GM12878 (cell line): Measurements from ENCODE around the gene BTBD9. TPM values are rescaled to one million over a fixed set of nuclear protein-coding genes. Genes with fewer than 3 reads are reported as not detected.

Experiments used
- ATAC-seq: fragments of 200-7000 bp; cut with Tn5 transposase; 3 replicates; pipeline ENCODE4 v1.9.1; 2020; ENCODE audit warnings: mild to moderate bottlenecking, moderate library complexity
- BruUV-seq: library from RNA; stranded (reverse); fragments of 400-500 nt; replicated peaks from 2 replicates; lab custom pipeline; 2021; lab: Mats Ljungman, UMichigan
- CTCF ChIA-PET: fragments of 300-600 bp; sonication (Branson Sonifier 250); formaldehyde crosslinking; extraction: SDS; loops from one replicate; lab custom pipeline; 2021; ENCODE audit warnings: inconsistent platforms; lab: Yijun Ruan, JAX
- POLR2A ChIA-PET: fragments of 350-600 bp; formaldehyde crosslinking; extraction: SDS; loops from one replicate; lab custom pipeline; 2021; ENCODE audit warnings: inconsistent platforms; lab: Charles Lee
- RAD21 ChIA-PET: fragments of 300-600 bp; sonication (Branson Sonifier 250); formaldehyde crosslinking; loops from one replicate; lab custom pipeline; 2023; ENCODE audit warnings: antibody characterized with exemption; ENCODE audit not compliant: unreplicated experiment; lab: Charles Lee
- SMC1A ChIA-PET: fragments of 300-600 bp; sonication (Branson Sonifier 250); formaldehyde crosslinking; loops from one replicate; lab custom pipeline; 2023; ENCODE audit not compliant: unreplicated experiment, uncharacterized antibody; lab: Charles Lee
- DNase-seq: peaks from one replicate; pipeline ENCODE4 v3.0.0-alpha.2; 2011; ENCODE audit warnings: low read depth, low spot score
- FAIRE-seq: peaks from 3 replicates; lab custom pipeline; 2011; peaks lifted over from hg19 to GRCh38; lab: Jason Lieb, UNC
- H2AFZ ChIP-seq: 2 replicates; pipeline ENCODE4 v1.6.0; 2011; ENCODE audit warnings: low read depth, low read length, control low read depth; ENCODE audit not compliant: control insufficient read depth
- H3K27ac ChIP-seq: 2 replicates; pipeline ENCODE4 v1.5.1; 2011; ENCODE audit warnings: control low read depth; ENCODE audit not compliant: control insufficient read depth, insufficient read depth
- H3K27me3 ChIP-seq, 2 experiments: replicated peaks in 1 of 2; 2 replicates each; pipeline versions ENCODE4 v1.6.0 to v1.6.1; 2011; ENCODE audit warnings: low read length in 1 of 2; ENCODE audit not compliant: control insufficient read depth in 2 of 2, insufficient read depth in 2 of 2
- H3K36me3 ChIP-seq, 2 experiments: 2 replicates each; pipeline ENCODE4 v1.5.1; 2011; ENCODE audit warnings: low read length in 1 of 2; ENCODE audit not compliant: control insufficient read depth in 2 of 2, insufficient read depth in 2 of 2
- H3K4me1 ChIP-seq: 2 replicates; pipeline ENCODE4 v1.6.1; 2011; ENCODE audit warnings: mild to moderate bottlenecking, low read length, moderate library complexity, mixed read lengths; ENCODE audit not compliant: control insufficient read depth, insufficient read depth
- H3K4me2 ChIP-seq: 2 replicates; pipeline ENCODE4 v1.6.0; 2011; ENCODE audit warnings: control low read depth; ENCODE audit not compliant: control insufficient read depth, insufficient read depth
- H3K4me3 ChIP-seq: fragments of 200-600 bp; sonication (generic); 2 replicates; pipeline ENCODE4 v1.5.1; 2016
- H3K79me2 ChIP-seq: 2 replicates; pipeline ENCODE4 v1.6.0; 2011; ENCODE audit warnings: low read length; ENCODE audit not compliant: control insufficient read depth, insufficient read depth
- H3K9ac ChIP-seq: 2 replicates; pipeline ENCODE4 v1.8.0; 2011; ENCODE audit warnings: low read length, control low read depth, mixed read lengths; ENCODE audit not compliant: control insufficient read depth, insufficient read depth
- H3K9me3 ChIP-seq: replicated peaks from 3 replicates; pipeline ENCODE4 v1.5.1; 2011; ENCODE audit warnings: mild to moderate bottlenecking, low read length; ENCODE audit not compliant: control insufficient read depth, insufficient read depth
- H4K20me1 ChIP-seq: 2 replicates; pipeline ENCODE4 v1.6.0; 2011; ENCODE audit not compliant: control insufficient read depth, insufficient read depth
- BMI1 ChIP-seq: fragments of 450-650 bp; IDR thresholded peaks from 2 replicates; pipeline ENCODE4 v1.6.1; 2016; ENCODE audit warnings: mild to moderate bottlenecking, moderate library complexity, borderline replicate concordance
- EED ChIP-seq: sonication (generic); IDR thresholded peaks from 2 replicates; pipeline ENCODE4 v1.6.1; 2016; ENCODE audit warnings: antibody characterized with exemption, low read depth
- ELK1 ChIP-seq: IDR thresholded peaks from 2 replicates; pipeline ENCODE4 v1.6.1; 2012; ENCODE audit warnings: low read depth, low read length, improper control_type of control experiment
- ETV6 ChIP-seq, 2 experiments: fragments of 450-650 bp in 1 of 2; IDR thresholded peaks in 1 of 2; conservative IDR thresholded peaks in 1 of 2; 2 replicates each; pipeline ENCODE4 v1.6.1; 2014; ENCODE audit warnings: antibody characterized with exemption in 1 of 2, borderline replicate concordance in 1 of 2, low read depth in 1 of 2, mild to moderate bottlenecking in 1 of 2, moderate library complexity in 1 of 2
- FOXK2 ChIP-seq: fragments of 450-650 bp; IDR thresholded peaks from 2 replicates; pipeline ENCODE4 v1.6.1; 2017; ENCODE audit warnings: mild to moderate bottlenecking, moderate library complexity
- MAX ChIP-seq: IDR thresholded peaks from 2 replicates; pipeline ENCODE4 v1.6.1; 2012; ENCODE audit warnings: low read depth, low read length, improper control_type of control experiment
- MYB ChIP-seq: fragments of 150-350 bp; IDR thresholded peaks from 2 replicates; pipeline ENCODE4 v1.6.1; 2014; ENCODE audit warnings: mild to moderate bottlenecking, low read depth, low read length, borderline replicate concordance
- PBX3 ChIP-seq: IDR thresholded peaks from 2 replicates; pipeline ENCODE4 v1.6.1; 2011; ENCODE audit warnings: mild to moderate bottlenecking, low read depth, low read length, moderate library complexity; ENCODE audit not compliant: insufficient replicate concordance
- POLR2AphosphoS2 ChIP-seq: IDR thresholded peaks from 2 replicates; pipeline ENCODE4 v1.6.1; 2011; ENCODE audit warnings: low read depth, mild to moderate bottlenecking, low read length, improper control_type of control experiment, moderate library complexity
- RUNX3 ChIP-seq: IDR thresholded peaks from 2 replicates; pipeline ENCODE4 v1.6.1; 2012; ENCODE audit warnings: low read length, inconsistent platforms
- SUPT20H ChIP-seq: IDR thresholded peaks from 2 replicates; pipeline ENCODE4 v1.6.1; 2011; ENCODE audit warnings: low read depth, mild to moderate bottlenecking, low read length, moderate library complexity, borderline replicate concordance; ENCODE audit not compliant: control insufficient read depth
- TCF3 ChIP-seq: IDR thresholded peaks from 2 replicates; pipeline ENCODE4 v1.6.1; 2012; ENCODE audit warnings: low read depth, mild to moderate bottlenecking, low read length, borderline replicate concordance; ENCODE audit not compliant: insufficient read depth
- WGBS: methylation state at CpG from one replicate; pipeline ENCODE4 v1.1.6; 2016; ENCODE audit warnings: low lambda C conversion rate; ENCODE audit not compliant: insufficient replicate concordance, insufficient coverage; ENCODE audit errors: missing lambda C conversion rate; 5-methylcytosine and 5-hydroxymethylcytosine counted together
- in situ Hi-C: fragments of 300-500 bp; cut with MboI; formaldehyde crosslinking; loops from 9 replicates; pipeline ENCODE4 v1.14.3; 2018; ENCODE audit warnings: mixed read lengths
- intact Hi-C: fragments of 100-400 bp; cut with micrococcal nuclease; formaldehyde crosslinking; loops from one replicate; pipeline ENCODE4 v1.14.2; 2022; ENCODE audit not compliant: unreplicated experiment
- polyA plus RNA-seq, 11 experiments: library from polyadenylated mRNA; depleted of rRNA in 4 of 11; unstranded in 6 of 11; stranded (reverse) in 5 of 11; fragments of >200 nt; fragmentation: Nextera tagmentation in 4 of 11; fragmentation: Illumina TruSeq in 1 of 11; extraction: Ambion mirVana in 4 of 11; extraction: Trizol in 1 of 11; gene quantifications; 1 replicate in 1 of 11; 2 replicates in 10 of 11; pipeline versions ENCODE4 v1.2.1 to v1.2.3, GENCODE V29; 2011 to 2016; ENCODE audit warnings: inconsistent platforms in 2 of 11, missing spikeins in 2 of 11, low read depth in 1 of 11
- total RNA-seq, 4 experiments: library from RNA; depleted of rRNA in 3 of 4; stranded (reverse); fragments of >200 nt in 3 of 4; fragmentation: Illumina TruSeq in 1 of 4; extraction: Trizol in 1 of 4; gene quantifications; 2 replicates each; pipeline versions ENCODE4 v1.2.1 to v1.2.3, GENCODE V29; 2013 to 2021
- TF ChIP-seq, protein P1 (sequence below): IDR thresholded peaks from 2 replicates; pipeline ENCODE4 v1.6.1; 2012; ENCODE audit warnings: low read length, inconsistent platforms
- TF ChIP-seq, protein P2 (sequence below): IDR thresholded peaks from 2 replicates; pipeline ENCODE4 v1.6.1; 2012; ENCODE audit warnings: improper control_type of control experiment, low read depth, low read length; ENCODE audit not compliant: insufficient replicate concordance

Gene BTBD9
- total and polyA plus RNA-seq, 10 of the 15 experiments (the other 5 are each of a cell fraction or from before 2014, with no cell fraction given), result 0.22 to 8.6 (median 4.6) TPM

DNA sequence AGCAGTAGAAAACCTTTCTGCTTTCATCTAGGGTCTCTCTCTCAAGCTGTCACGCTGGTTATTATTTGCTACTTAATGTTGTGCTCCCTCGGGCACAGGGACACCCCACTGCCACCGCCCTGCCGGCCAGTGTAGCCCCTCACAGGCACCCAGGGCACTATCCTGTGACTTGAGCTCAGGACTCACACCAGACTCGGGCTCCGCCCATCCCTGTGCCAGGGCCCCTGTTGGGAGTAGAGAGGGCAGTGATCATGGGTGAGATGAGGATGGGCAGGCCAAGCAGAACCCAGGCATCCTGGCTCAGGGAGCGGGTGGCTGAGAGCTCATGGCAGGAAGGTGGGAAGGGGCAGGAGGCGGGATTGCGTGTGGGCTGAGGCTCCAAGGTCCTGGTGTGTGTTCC lies 448.3 kb downstream of the BTBD9 start:
- Histone ChIP-seq H3K9me3 (no peaks in the 10 kb centered on the region), H2AFZ (no peak overlapping the region), H3K27ac (no peak overlapping the region), H3K4me3 (no peak overlapping the region), H3K27me3 (no peaks in the 10 kb centered on the region), H3K4me1 (no peaks in the 10 kb centered on the region), H3K4me2 (no peak overlapping the region), H4K20me1 (no peaks in the 10 kb centered on the region), H3K9ac (no peak overlapping the region), H3K79me2 (no peaks in the 10 kb centered on the region), H3K36me3 (no peaks in the 10 kb centered on the region; a peak in 1 of 4 replicates)
- DNase-seq (no peak), FAIRE-seq (no peak), ATAC-seq (no peak)
- 77% methylated on average over 9 of the region's 9 CpGs for WGBS
- POLR2A ChIA-PET, result no interaction called here
- intact Hi-C loops, result no loop called here
- RAD21 ChIA-PET, result no interaction called here
- CTCF ChIA-PET, result no interaction called here
- TF ChIP-seq TCF3, result no peak
- no peak for TF ChIP-seq PBX3
- TF ChIP-seq, protein P1, sequence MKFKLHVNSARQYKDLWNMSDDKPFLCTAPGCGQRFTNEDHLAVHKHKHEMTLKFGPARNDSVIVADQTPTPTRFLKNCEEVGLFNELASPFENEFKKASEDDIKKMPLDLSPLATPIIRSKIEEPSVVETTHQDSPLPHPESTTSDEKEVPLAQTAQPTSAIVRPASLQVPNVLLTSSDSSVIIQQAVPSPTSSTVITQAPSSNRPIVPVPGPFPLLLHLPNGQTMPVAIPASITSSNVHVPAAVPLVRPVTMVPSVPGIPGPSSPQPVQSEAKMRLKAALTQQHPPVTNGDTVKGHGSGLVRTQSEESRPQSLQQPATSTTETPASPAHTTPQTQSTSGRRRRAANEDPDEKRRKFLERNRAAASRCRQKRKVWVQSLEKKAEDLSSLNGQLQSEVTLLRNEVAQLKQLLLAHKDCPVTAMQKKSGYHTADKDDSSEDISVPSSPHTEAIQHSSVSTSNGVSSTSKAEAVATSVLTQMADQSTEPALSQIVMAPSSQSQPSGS, result no peak
- TF ChIP-seq, protein P2, sequence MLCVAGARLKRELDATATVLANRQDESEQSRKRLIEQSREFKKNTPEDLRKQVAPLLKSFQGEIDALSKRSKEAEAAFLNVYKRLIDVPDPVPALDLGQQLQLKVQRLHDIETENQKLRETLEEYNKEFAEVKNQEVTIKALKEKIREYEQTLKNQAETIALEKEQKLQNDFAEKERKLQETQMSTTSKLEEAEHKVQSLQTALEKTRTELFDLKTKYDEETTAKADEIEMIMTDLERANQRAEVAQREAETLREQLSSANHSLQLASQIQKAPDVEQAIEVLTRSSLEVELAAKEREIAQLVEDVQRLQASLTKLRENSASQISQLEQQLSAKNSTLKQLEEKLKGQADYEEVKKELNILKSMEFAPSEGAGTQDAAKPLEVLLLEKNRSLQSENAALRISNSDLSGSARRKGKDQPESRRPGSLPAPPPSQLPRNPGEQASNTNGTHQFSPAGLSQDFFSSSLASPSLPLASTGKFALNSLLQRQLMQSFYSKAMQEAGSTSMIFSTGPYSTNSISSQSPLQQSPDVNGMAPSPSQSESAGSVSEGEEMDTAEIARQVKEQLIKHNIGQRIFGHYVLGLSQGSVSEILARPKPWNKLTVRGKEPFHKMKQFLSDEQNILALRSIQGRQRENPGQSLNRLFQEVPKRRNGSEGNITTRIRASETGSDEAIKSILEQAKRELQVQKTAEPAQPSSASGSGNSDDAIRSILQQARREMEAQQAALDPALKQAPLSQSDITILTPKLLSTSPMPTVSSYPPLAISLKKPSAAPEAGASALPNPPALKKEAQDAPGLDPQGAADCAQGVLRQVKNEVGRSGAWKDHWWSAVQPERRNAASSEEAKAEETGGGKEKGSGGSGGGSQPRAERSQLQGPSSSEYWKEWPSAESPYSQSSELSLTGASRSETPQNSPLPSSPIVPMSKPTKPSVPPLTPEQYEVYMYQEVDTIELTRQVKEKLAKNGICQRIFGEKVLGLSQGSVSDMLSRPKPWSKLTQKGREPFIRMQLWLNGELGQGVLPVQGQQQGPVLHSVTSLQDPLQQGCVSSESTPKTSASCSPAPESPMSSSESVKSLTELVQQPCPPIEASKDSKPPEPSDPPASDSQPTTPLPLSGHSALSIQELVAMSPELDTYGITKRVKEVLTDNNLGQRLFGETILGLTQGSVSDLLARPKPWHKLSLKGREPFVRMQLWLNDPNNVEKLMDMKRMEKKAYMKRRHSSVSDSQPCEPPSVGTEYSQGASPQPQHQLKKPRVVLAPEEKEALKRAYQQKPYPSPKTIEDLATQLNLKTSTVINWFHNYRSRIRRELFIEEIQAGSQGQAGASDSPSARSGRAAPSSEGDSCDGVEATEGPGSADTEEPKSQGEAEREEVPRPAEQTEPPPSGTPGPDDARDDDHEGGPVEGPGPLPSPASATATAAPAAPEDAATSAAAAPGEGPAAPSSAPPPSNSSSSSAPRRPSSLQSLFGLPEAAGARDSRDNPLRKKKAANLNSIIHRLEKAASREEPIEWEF, result no peak
- TF ChIP-seq ELK1, result no peak
- TF ChIP-seq RUNX3, result no peak
- no peak for TF ChIP-seq EED
- no peak for TF ChIP-seq BMI1
- no peak for TF ChIP-seq MYB
- TF ChIP-seq MAX, result no peak
- TF ChIP-seq SUPT20H, result no peak
- TF ChIP-seq ETV6 (conservative IDR thresholded peaks at IDR 0.05 in 1 of 2, IDR thresholded peaks at IDR 0.05 in 1 of 2; ENCODE audit: borderline replicate concordance in 1 of 2, low read depth in 1 of 2), result no peak
- TF ChIP-seq POLR2AphosphoS2, result no peak
- no peak for TF ChIP-seq FOXK2
- SMC1A ChIA-PET, result no interaction called here
- no TSS peak for BruUV-seq
- in situ Hi-C loops, result no loop called here
